K562 (cell line): ENCODE data around the gene MITF. TPM values are rescaled to one million over a fixed set of nuclear protein-coding genes. Genes with fewer than 3 reads are reported as not detected.

Experiments
- ATF7 ChIP-seq: fragments of 450-650 bp; IDR thresholded peaks from 2 replicates; pipeline ENCODE4 v1.7.1; 2014; ENCODE audit warnings: mild to moderate bottlenecking, moderate library complexity
- CCAR2 ChIP-seq: fragments of 200-400 bp; formaldehyde crosslinking; IDR thresholded peaks from 2 replicates; pipeline ENCODE4 v1.6.1; 2017; ENCODE audit warnings: mild to moderate bottlenecking, low read depth, low read length
- CEBPG ChIP-seq, 3 experiments: fragments of 200-800 bp in 1 of 3; sonication (Bioruptor generic) in 1 of 3; sonication (generic) in 1 of 3; formaldehyde crosslinking in 1 of 3; IDR thresholded peaks in 2 of 3; conservative IDR thresholded peaks in 1 of 3; 2 replicates each; pipeline versions ENCODE4 v1.6.1 to v1.8.0; 2016 to 2022; ENCODE audit warnings: missing compliant biosample characterization in 2 of 3, missing genetic modification characterization in 2 of 3, mild to moderate bottlenecking in 1 of 3, missing genetic modification reagents in 1 of 3
- CXXC5 ChIP-seq: fragments of 250-450 bp; sonication (Bioruptor Pico); IDR thresholded peaks from 2 replicates; pipeline ENCODE4 v1.8.0; 2022; ENCODE audit warnings: inconsistent platforms, mild to moderate bottlenecking, moderate library complexity
- DPF2 ChIP-seq: fragments of 450-650 bp; IDR thresholded peaks from 2 replicates; pipeline ENCODE4 v1.6.1; 2016
- HES1 ChIP-seq: fragments of 450-650 bp; IDR thresholded peaks from 2 replicates; pipeline ENCODE4 v1.6.1; 2016; ENCODE audit warnings: low read depth, mild to moderate bottlenecking, moderate library complexity
- LEF1 ChIP-seq: fragments of 450-650 bp; IDR thresholded peaks from 2 replicates; pipeline ENCODE4 v1.6.1; 2016; ENCODE audit warnings: mild to moderate bottlenecking
- MAFG ChIP-seq: fragments of 450-650 bp; conservative IDR thresholded peaks from 2 replicates; pipeline ENCODE4 v1.6.1; 2016; ENCODE audit warnings: missing genetic modification characterization, missing compliant biosample characterization
- MAFK ChIP-seq: IDR thresholded peaks from 2 replicates; pipeline ENCODE4 v1.6.1; 2011; ENCODE audit warnings: low read length, improper control_type of control experiment
- MCM7 ChIP-seq, 2 experiments: fragments of 450-650 bp; IDR thresholded peaks; 2 replicates each; pipeline ENCODE4 v1.6.1; 2016 to 2018
- NR2F6 ChIP-seq: fragments of 450-650 bp; formaldehyde crosslinking; IDR thresholded peaks from 2 replicates; pipeline ENCODE4 v1.4.0; 2020; ENCODE audit warnings: mild to moderate bottlenecking
- PHB ChIP-seq: fragments of 250-450 bp; sonication (Bioruptor Pico); IDR thresholded peaks from 2 replicates; pipeline ENCODE4 v1.5.0; 2021
- RFX1 ChIP-seq: fragments of 450-650 bp; IDR thresholded peaks from 2 replicates; pipeline ENCODE4 v1.6.1; 2016; ENCODE audit warnings: mild to moderate bottlenecking, moderate library complexity
- RHOXF2B ChIP-seq: fragments of 250-450 bp; sonication (Bioruptor Pico); conservative IDR thresholded peaks from 2 replicates; pipeline ENCODE4 v1.5.1; 2021
- SAFB ChIP-seq: fragments of 200-400 bp; formaldehyde crosslinking; IDR thresholded peaks from 2 replicates; pipeline ENCODE4 v1.6.1; 2017; ENCODE audit warnings: low read depth, low read length, borderline replicate concordance
- SAP30 ChIP-seq: fragments of 200-600 bp; sonication (generic); IDR thresholded peaks from 2 replicates; pipeline ENCODE4 v1.6.1; 2012; ENCODE audit warnings: borderline replicate concordance, low read depth, mild to moderate bottlenecking, moderate library complexity, low read length, control low read depth, inconsistent platforms; ENCODE audit not compliant: insufficient read depth, poor library complexity, severe bottlenecking
- SMARCC2 ChIP-seq: fragments of 450-650 bp; IDR thresholded peaks from 2 replicates; pipeline ENCODE4 v1.6.1; 2017; ENCODE audit warnings: antibody characterized with exemption, moderate library complexity, mild to moderate bottlenecking, low read depth
- TAF7 ChIP-seq: fragments of 450-650 bp; IDR thresholded peaks from 2 replicates; pipeline ENCODE4 v1.6.1; 2016; ENCODE audit warnings: missing genetic modification characterization, missing compliant biosample characterization
- ZNF707 ChIP-seq: fragments of 250-450 bp; sonication (Bioruptor Pico); conservative IDR thresholded peaks from 2 replicates; pipeline ENCODE4 v1.8.0; 2022; ENCODE audit warnings: inconsistent platforms, mild to moderate bottlenecking, moderate library complexity
- polyA plus RNA-seq, 8 experiments: library from polyadenylated mRNA; depleted of rRNA in 4 of 8; stranded (reverse) in 5 of 8; unstranded in 3 of 8; fragments of >200 nt; fragmentation: Nextera tagmentation in 2 of 8; fragmentation: Illumina TruSeq in 1 of 8; extraction: Ambion mirVana in 2 of 8; extraction: Trizol in 1 of 8; gene quantifications; 2 replicates each; pipeline versions ENCODE4 v1.2.1 to v1.2.3, GENCODE V29; 2011 to 2014; ENCODE audit warnings: inconsistent platforms in 1 of 8, missing spikeins in 1 of 8
- total RNA-seq, 7 experiments: library from RNA; depleted of rRNA in 6 of 7; stranded (reverse); fragments of >200 nt in 6 of 7; fragmentation: Illumina TruSeq in 2 of 7; extraction: Trizol in 2 of 7; gene quantifications; 2 replicates each; pipeline versions ENCODE4 v1.2.1 to v1.2.3, GENCODE V29; 2011 to 2021; ENCODE audit warnings: low replicate concordance in 1 of 7
- TF ChIP-seq, protein P1 (sequence below): fragments of 450-650 bp; IDR thresholded peaks from 2 replicates; pipeline ENCODE4 v1.6.1; 2016
- TF ChIP-seq, protein P2 (sequence below): IDR thresholded peaks from 3 replicates; pipeline ENCODE4 v1.6.1; 2011; ENCODE audit warnings: borderline replicate concordance, mild to moderate bottlenecking, moderate library complexity; ENCODE audit not compliant: insufficient read length; ENCODE audit errors: extremely low read depth
- TF ChIP-seq, protein P3 (sequence below): fragments of 450-650 bp; IDR thresholded peaks from 2 replicates; pipeline ENCODE4 v1.6.1; 2017; ENCODE audit warnings: antibody characterized with exemption

Gene MITF
- total and polyA plus RNA-seq, 9 of the 15 experiments (the other 6 are each of a cell fraction or from before 2014, with no cell fraction given) = 5.6 to 14.9 (median 11.1) TPM

DNA sequence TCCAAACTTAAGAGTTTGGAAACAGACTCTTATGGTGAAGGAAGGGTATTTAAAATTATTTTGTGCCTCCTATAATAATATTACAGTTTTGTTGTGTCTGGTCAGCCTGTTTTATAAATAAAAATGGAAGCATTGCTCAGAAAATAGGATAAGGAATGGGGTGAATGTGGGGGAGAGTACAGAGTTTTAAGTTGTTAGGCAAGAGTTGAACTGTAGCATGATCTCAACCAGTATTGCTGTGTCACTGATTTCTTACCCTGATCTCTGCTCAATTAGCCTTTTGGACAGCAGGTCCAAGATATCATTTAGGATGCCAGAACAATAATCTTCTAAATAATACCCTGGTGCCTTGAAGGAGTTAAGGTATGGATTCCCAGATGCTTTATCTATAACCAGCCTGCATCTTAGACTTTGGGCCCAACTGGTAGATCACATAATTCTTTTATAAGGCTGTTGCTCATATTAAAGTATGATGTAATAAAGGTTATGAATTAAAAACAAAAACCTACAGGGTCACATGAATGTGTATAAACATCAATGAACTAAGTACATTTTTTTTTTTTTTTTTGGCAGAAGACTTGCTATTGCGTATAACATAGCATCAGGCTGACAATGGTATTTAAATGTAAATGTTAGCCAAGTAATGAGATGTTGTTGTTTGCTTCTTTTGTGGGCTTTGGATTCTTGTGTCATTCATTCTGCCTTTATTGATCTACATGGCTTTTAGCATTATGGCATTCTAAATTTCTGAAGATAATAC, 70.0 kb downstream of the MITF start (continued):
- TF ChIP-seq CEBPG (CRISPR knock-in tag; IDR thresholded peaks at IDR 0.05) (no peak), CEBPG (tag; conservative IDR thresholded peaks at IDR 0.05 in 1 of 2, IDR thresholded peaks at IDR 0.05 in 1 of 2) (peak; percentile 32 to 41; a peak in 1 of 4 replicates), PHB (CRISPR knock-in tag) (no peak), NR2F6 (no peak), SAP30 (no peak), CCAR2 (no peak), CXXC5 (CRISPR knock-in tag) (no peak), MAFK (0 out of 2 replicates have a peak, but pooled peaks have one; percentile 25), HES1 (no peak), DPF2 (0 out of 2 replicates have a peak, but pooled peaks have one; percentile 13), MAFG (tag) (peak; percentile 69), LEF1 (no peak), RHOXF2B (CRISPR knock-in tag) (no peak), TAF7 (tag) (no peak), MCM7 (IDR thresholded peaks at IDR 0.05) (no peak), SMARCC2 (no peak), ZNF707 (CRISPR knock-in tag) (no peak), RFX1 (no peak), ATF7 (no peak), SAFB (no peak)
- TF ChIP-seq, protein P1, sequence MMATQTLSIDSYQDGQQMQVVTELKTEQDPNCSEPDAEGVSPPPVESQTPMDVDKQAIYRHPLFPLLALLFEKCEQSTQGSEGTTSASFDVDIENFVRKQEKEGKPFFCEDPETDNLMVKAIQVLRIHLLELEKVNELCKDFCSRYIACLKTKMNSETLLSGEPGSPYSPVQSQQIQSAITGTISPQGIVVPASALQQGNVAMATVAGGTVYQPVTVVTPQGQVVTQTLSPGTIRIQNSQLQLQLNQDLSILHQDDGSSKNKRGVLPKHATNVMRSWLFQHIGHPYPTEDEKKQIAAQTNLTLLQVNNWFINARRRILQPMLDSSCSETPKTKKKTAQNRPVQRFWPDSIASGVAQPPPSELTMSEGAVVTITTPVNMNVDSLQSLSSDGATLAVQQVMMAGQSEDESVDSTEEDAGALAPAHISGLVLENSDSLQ = no peak
- TF ChIP-seq, protein P2, sequence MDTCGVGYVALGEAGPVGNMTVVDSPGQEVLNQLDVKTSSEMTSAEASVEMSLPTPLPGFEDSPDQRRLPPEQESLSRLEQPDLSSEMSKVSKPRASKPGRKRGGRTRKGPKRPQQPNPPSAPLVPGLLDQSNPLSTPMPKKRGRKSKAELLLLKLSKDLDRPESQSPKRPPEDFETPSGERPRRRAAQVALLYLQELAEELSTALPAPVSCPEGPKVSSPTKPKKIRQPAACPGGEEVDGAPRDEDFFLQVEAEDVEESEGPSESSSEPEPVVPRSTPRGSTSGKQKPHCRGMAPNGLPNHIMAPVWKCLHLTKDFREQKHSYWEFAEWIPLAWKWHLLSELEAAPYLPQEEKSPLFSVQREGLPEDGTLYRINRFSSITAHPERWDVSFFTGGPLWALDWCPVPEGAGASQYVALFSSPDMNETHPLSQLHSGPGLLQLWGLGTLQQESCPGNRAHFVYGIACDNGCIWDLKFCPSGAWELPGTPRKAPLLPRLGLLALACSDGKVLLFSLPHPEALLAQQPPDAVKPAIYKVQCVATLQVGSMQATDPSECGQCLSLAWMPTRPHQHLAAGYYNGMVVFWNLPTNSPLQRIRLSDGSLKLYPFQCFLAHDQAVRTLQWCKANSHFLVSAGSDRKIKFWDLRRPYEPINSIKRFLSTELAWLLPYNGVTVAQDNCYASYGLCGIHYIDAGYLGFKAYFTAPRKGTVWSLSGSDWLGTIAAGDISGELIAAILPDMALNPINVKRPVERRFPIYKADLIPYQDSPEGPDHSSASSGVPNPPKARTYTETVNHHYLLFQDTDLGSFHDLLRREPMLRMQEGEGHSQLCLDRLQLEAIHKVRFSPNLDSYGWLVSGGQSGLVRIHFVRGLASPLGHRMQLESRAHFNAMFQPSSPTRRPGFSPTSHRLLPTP = no peak
- TF ChIP-seq, protein P3, sequence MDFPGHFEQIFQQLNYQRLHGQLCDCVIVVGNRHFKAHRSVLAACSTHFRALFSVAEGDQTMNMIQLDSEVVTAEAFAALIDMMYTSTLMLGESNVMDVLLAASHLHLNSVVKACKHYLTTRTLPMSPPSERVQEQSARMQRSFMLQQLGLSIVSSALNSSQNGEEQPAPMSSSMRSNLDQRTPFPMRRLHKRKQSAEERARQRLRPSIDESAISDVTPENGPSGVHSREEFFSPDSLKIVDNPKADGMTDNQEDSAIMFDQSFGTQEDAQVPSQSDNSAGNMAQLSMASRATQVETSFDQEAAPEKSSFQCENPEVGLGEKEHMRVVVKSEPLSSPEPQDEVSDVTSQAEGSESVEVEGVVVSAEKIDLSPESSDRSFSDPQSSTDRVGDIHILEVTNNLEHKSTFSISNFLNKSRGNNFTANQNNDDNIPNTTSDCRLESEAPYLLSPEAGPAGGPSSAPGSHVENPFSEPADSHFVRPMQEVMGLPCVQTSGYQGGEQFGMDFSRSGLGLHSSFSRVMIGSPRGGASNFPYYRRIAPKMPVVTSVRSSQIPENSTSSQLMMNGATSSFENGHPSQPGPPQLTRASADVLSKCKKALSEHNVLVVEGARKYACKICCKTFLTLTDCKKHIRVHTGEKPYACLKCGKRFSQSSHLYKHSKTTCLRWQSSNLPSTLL = no peak
